ENCODE measurements around the gene ZNF845. TPM values are rescaled to one million over a fixed set of nuclear protein-coding genes. Genes with fewer than 3 reads are reported as not detected.

Gene ZNF845
- total and polyA plus RNA-seq, 2 experiments from 2014 or later, result 5.5 to 22.1 TPM

GRCh38 chr19:53388904-53389303 is 55.4 kb downstream of the ZNF845 start:
- H3K79me2 ChIP-seq (replicated peaks; ENCODE audit: insufficient read depth), result no peaks in the 10 kb centered on the region; the same call in 1 of the 2 replicates
- H3K27me3 ChIP-seq (ENCODE audit: insufficient read depth), result no peaks in the 10 kb centered on the region
- Mint-ChIP-seq H3K4me3 (no peak overlapping the region), H3K27ac (no peak overlapping the region), H3K36me3 (ENCODE audit: low read depth) (peaks cover 34% of the 10 kb centered on the region), H3K4me1 (peaks cover 10% of the 10 kb centered on the region), H3K27me3 (ENCODE audit: insufficient read depth, low read depth, poor library complexity) (peaks cover 8% of the 10 kb centered on the region), H3K9me3 (peaks cover 15% of the 10 kb centered on the region)
- peaks cover 7% of the 10 kb centered on the region for H3F3A ChIP-seq (replicated peaks; ENCODE audit: low read depth)
- peak overlapping the region; percentile 78 for H3K27ac ChIP-seq (ENCODE audit: low read depth)
- H3K4me1 ChIP-seq (ENCODE audit: insufficient read depth), result peaks cover 31% of the 10 kb centered on the region
- ATAC-seq (no peak), DNase-seq (ENCODE audit: low spot score) (no peak)
- peaks cover 3% of the 10 kb centered on the region; the same call in 1 of the 2 replicates for H3K9me2 ChIP-seq (ENCODE audit: insufficient read depth)
- no peak overlapping the region for H3K4me3 ChIP-seq
- H4K20me1 ChIP-seq (replicated peaks; ENCODE audit: insufficient read depth), result no peaks in the 10 kb centered on the region; the same call in 1 of the 2 replicates
- H2AFZ ChIP-seq, result no peak overlapping the region
- H3K4me2 ChIP-seq, result peak overlapping the region; percentile 79; the same call in 1 of the 2 replicates
- H3K36me3 ChIP-seq (ENCODE audit: insufficient read depth), result peaks cover 20% of the 10 kb centered on the region
- TF ChIP-seq POLR2AphosphoS5 (IDR thresholded peaks at IDR 0.05; ENCODE audit: low read depth), result no peak
- TF ChIP-seq ETS1 (IDR thresholded peaks at IDR 0.05), result no peak
- TF ChIP-seq ZNF462 (CRISPR knock-in tag; IDR thresholded peaks at IDR 0.05), result no peak
- TF ChIP-seq REST (IDR thresholded peaks at IDR 0.05; ENCODE audit: unreplicated experiment), result no peak
- TF ChIP-seq CREB1 (CRISPR knock-in tag; IDR thresholded peaks at IDR 0.05; ENCODE audit: low read depth), result no peak
- no peak for TF ChIP-seq CTCF (conservative IDR thresholded peaks at IDR 0.05; ENCODE audit: low read depth in 2 of 2)
- no peak for TF ChIP-seq NANOG (IDR thresholded peaks at IDR 0.05; ENCODE audit: borderline replicate concordance)
- no peak for TF ChIP-seq STAT1 (IDR thresholded peaks at IDR 0.05; ENCODE audit: unreplicated experiment)
- no peak for TF ChIP-seq ZNF114 (CRISPR knock-in tag; IDR thresholded peaks at IDR 0.05)
- TF ChIP-seq JUNB (IDR thresholded peaks at IDR 0.05; ENCODE audit: unreplicated experiment), result no peak
- no peak for TF ChIP-seq EZH2phosphoT487 (IDR thresholded peaks at IDR 0.05; ENCODE audit: unreplicated experiment)
- TF ChIP-seq EZH2 (IDR thresholded peaks at IDR 0.05; ENCODE audit: low read depth, unreplicated experiment), result no peak
- no peak for TF ChIP-seq ZNF331 (CRISPR knock-in tag; IDR thresholded peaks at IDR 0.05; ENCODE audit: low read depth)

Measured in GM23338 (cell line).